Lung (tissue), 12 donors: ENCODE measurements around the gene GOLGA6L7. TPM values are rescaled to one million over a fixed set of nuclear protein-coding genes. Genes with fewer than 3 reads are reported as not detected.

Source experiments
- ATAC-seq: fragments of 200-7000 bp; cut with Tn5 transposase; one replicate; pipeline ENCODE4 v1.9.1; 2020; ENCODE audit warnings: moderate number of reproducible peaks; ENCODE audit not compliant: insufficient read depth, low FRiP score
- DNase-seq, 3 donors: peaks; one replicate each; pipeline ENCODE4 v3.0.0-alpha.2; 2013 to 2017
- H3K27ac ChIP-seq, 2 donors: one replicate each; pipeline ENCODE4 v1.5.1; 2013; ENCODE audit warnings: mild to moderate bottlenecking in 2 of 2, moderate library complexity in 2 of 2, control low read depth in 1 of 2, inconsistent platforms in 1 of 2, low read depth in 1 of 2, low read length in 1 of 2
- H3K27me3 ChIP-seq, 3 donors: one replicate each; pipeline ENCODE4 v1.5.1; 2013; ENCODE audit warnings: low read length in 2 of 3; ENCODE audit not compliant: control insufficient read depth in 3 of 3, insufficient read depth in 3 of 3
- H3K36me3 ChIP-seq, 4 donors: one replicate each; pipeline ENCODE4 v1.5.1; 2013; ENCODE audit warnings: low read length in 4 of 4, mild to moderate bottlenecking in 1 of 4, moderate library complexity in 1 of 4; ENCODE audit not compliant: control insufficient read depth in 4 of 4, insufficient read depth in 4 of 4
- H3K4me1 ChIP-seq, 5 donors: one replicate each; pipeline ENCODE4 v1.5.1; 2013; ENCODE audit warnings: low read length in 5 of 5, mild to moderate bottlenecking in 2 of 5, moderate library complexity in 1 of 5; ENCODE audit not compliant: control insufficient read depth in 5 of 5, insufficient read depth in 5 of 5
- H3K4me3 ChIP-seq: one replicate; pipeline ENCODE4 v1.5.1; 2013; ENCODE audit warnings: mild to moderate bottlenecking, control low read depth, moderate library complexity
- H3K9ac ChIP-seq, 2 donors: one replicate each; pipeline ENCODE4 v1.5.1; 2013; ENCODE audit warnings: low read length in 2 of 2, control low read depth in 1 of 2; ENCODE audit not compliant: insufficient read depth in 1 of 2
- H3K9me3 ChIP-seq, 4 donors: one replicate each; pipeline ENCODE4 v1.5.1; 2013; ENCODE audit warnings: low read length in 3 of 4, mild to moderate bottlenecking in 1 of 4, moderate library complexity in 1 of 4; ENCODE audit not compliant: control insufficient read depth in 4 of 4, insufficient read depth in 3 of 4
- WGBS, 2 donors: extraction: QIAGEN DNeasy Blood & Tissue Kit; methylation state at CpG; one replicate each; pipeline ENCODE4 v1.1.7; 2013; 5-methylcytosine and 5-hydroxymethylcytosine counted together
- polyA plus RNA-seq, 2 donors: library from polyadenylated mRNA; stranded (reverse); fragments of 200-250 nt; gene quantifications; one replicate each; pipeline ENCODE4 v1.2.1, GENCODE V29; 2013
- total RNA-seq, 2 donors: library from RNA; depleted of rRNA in 1 of 2; stranded (reverse); fragments of >200 nt in 1 of 2; gene quantifications; one replicate each; pipeline ENCODE4 v1.2.1, GENCODE V29; 2014 to 2021
- TF ChIP-seq, protein P1 (sequence below): IDR thresholded peaks from 2 replicates; pipeline ENCODE4 v1.5.1; 2012; ENCODE audit warnings: mild to moderate bottlenecking; ENCODE audit errors: control extremely low read depth, extremely low read depth
- donor health status: control.
- donor health status: control.
- donor health status: Bipolar disorder and iron deficiency.
- donor health status: healthy.
- donor health status: DM: yes; HTN: yes; CAD: no.

GOLGA6L7 gene
- total and polyA plus RNA-seq, 4 donors = not detected

- Histone ChIP-seq H3K27me3 (no peaks in the 10 kb centered on the region), H3K9me3 (peaks cover 0 to 2% (median 0%) of the 10 kb centered on the region in 4 donors), H3K27ac (no peak overlapping the region), H3K4me3 (no peak overlapping the region), H3K36me3 (no peaks in the 10 kb centered on the region), H3K4me1 (no peaks in the 10 kb centered on the region), H3K9ac (no peak overlapping the region)
- no peak for DNase-seq
- TF ChIP-seq, protein P1, sequence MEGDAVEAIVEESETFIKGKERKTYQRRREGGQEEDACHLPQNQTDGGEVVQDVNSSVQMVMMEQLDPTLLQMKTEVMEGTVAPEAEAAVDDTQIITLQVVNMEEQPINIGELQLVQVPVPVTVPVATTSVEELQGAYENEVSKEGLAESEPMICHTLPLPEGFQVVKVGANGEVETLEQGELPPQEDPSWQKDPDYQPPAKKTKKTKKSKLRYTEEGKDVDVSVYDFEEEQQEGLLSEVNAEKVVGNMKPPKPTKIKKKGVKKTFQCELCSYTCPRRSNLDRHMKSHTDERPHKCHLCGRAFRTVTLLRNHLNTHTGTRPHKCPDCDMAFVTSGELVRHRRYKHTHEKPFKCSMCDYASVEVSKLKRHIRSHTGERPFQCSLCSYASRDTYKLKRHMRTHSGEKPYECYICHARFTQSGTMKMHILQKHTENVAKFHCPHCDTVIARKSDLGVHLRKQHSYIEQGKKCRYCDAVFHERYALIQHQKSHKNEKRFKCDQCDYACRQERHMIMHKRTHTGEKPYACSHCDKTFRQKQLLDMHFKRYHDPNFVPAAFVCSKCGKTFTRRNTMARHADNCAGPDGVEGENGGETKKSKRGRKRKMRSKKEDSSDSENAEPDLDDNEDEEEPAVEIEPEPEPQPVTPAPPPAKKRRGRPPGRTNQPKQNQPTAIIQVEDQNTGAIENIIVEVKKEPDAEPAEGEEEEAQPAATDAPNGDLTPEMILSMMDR = no peak
- no peak for ATAC-seq
- 91 to 94% methylated on average over 13 of the region's 13 CpGs for WGBS, 2 donors
These were observed 46.7 kb upstream of the GOLGA6L7 start for GRCh38 chr15:28895146-28895545.

DNA sequence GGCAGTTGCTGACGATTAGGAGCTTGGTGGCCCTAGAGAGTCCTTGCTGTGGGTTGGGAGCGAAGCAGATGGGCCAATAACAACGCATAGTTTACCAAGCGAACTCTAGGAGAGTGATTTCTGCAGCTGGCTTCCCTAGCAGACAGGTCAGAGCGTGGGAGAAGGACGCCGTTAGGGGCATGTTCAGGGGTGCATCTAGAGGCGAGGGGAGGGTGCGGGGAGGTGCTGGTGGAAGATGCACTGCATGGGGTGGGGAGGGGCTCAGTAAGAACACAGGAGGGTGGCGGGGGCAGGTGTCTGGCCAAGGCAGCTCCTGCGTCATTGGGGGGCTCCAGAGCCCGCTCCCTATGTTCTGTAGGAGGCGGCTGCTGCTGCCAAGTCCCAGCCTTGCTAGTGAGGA is 46.2 kb upstream of the GOLGA6L7 start:
- Histone ChIP-seq H3K9me3 (peaks cover 0 to 2% (median 0%) of the 10 kb centered on the region in 4 donors), H3K4me1 (no peaks in the 10 kb centered on the region), H3K27me3 (no peaks in the 10 kb centered on the region), H3K27ac (no peak overlapping the region), H3K36me3 (no peaks in the 10 kb centered on the region), H3K9ac (no peak overlapping the region), H3K4me3 (no peak overlapping the region)
- TF ChIP-seq, protein P1 = no peak
- ATAC-seq (no peak), DNase-seq (no peak)
- 92 to 97% methylated on average over 13 of the region's 13 CpGs for WGBS, 2 donors

DNA sequence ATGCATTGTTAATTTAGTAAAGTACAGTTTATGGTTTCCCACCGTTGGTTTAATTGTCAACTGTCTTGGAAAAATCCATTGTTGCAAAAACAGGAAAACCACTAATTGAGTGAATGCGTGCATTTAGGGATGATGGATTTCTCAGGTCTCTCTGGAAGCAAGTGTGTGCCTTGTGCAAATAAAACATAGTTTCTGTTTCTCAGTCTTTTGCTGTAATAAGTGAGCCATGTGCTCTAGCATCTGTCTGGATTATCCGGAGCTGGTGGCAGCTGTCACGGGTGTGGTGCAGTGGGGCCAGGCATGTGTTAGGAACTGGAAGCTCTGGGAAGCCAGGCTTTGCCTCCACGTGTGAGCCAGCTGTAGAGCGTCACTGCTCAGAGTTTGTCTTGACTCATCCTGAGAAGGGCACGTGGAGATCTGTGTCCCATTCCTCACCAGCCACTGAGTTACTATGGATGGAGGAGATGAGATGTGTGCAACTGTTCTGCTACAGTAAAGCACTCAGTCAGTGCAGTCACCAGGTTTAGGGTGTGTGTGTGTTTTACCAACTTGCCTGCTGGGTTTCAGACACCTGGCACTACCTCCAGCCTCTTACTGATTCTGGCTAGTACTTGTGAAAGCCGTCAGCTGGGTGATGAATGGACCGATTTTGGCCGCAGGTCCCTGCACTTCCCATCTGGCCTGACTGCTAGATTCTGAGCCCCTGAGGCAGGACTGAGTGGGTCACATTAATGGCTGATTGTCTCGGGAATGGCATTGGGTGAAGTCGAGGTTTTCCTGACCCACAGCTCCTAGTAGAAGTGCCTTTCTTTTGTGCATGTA is 44.6 kb upstream of the GOLGA6L7 start:
- DNase-seq (no peak), ATAC-seq (no peak)
- Histone ChIP-seq H3K27me3 (no peaks in the 10 kb centered on the region), H3K9me3 (no peaks in the 10 kb centered on the region), H3K9ac (no peak overlapping the region), H3K27ac (no peak overlapping the region), H3K4me1 (peaks cover 0 to 2% (median 0%) of the 10 kb centered on the region in 5 donors), H3K36me3 (no peaks in the 10 kb centered on the region), H3K4me3 (no peak overlapping the region)
- WGBS, 2 donors = 48 to 54% methylated on average over 12 of the region's 12 CpGs
- TF ChIP-seq, protein P1 = no peak

- H3K9ac ChIP-seq = no peak overlapping the region
- no peak for DNase-seq
- no peak overlapping the region for H3K4me3 ChIP-seq
- H3K27ac ChIP-seq = no peak overlapping the region
- TF ChIP-seq, protein P1 = no peak
- no peak for ATAC-seq
- WGBS, 2 donors = 95% methylated on average over 6 of the region's 6 CpGs
- peaks cover 0 to 12% (median 0%) of the 10 kb centered on the region in 5 donors for H3K4me1 ChIP-seq
- H3K36me3 ChIP-seq = no peaks in the 10 kb centered on the region
- no peaks in the 10 kb centered on the region for H3K9me3 ChIP-seq
- no peaks in the 10 kb centered on the region for H3K27me3 ChIP-seq
These were observed 43.1 kb upstream of the GOLGA6L7 start for GRCh38 chr15:28891588-28891987.
